GM23248 (cell line): ENCODE measurements around the gene NECAB3.

ENCODE experiments used
- EZH2 ChIP-seq: fragments of 200-600 bp; sonication (generic); IDR thresholded peaks from 2 replicates; pipeline ENCODE4 v1.6.1; 2018; ENCODE audit warnings: antibody characterized with exemption, mild to moderate bottlenecking; ENCODE audit not compliant: insufficient read depth, poor library complexity, severe bottlenecking
- EZH2phosphoT487 ChIP-seq: fragments of 200-600 bp; sonication (generic); IDR thresholded peaks from 2 replicates; pipeline ENCODE4 v1.6.1; 2018; ENCODE audit warnings: antibody characterized with exemption, moderate library complexity, mild to moderate bottlenecking, low read depth; ENCODE audit not compliant: insufficient read depth

DNA sequence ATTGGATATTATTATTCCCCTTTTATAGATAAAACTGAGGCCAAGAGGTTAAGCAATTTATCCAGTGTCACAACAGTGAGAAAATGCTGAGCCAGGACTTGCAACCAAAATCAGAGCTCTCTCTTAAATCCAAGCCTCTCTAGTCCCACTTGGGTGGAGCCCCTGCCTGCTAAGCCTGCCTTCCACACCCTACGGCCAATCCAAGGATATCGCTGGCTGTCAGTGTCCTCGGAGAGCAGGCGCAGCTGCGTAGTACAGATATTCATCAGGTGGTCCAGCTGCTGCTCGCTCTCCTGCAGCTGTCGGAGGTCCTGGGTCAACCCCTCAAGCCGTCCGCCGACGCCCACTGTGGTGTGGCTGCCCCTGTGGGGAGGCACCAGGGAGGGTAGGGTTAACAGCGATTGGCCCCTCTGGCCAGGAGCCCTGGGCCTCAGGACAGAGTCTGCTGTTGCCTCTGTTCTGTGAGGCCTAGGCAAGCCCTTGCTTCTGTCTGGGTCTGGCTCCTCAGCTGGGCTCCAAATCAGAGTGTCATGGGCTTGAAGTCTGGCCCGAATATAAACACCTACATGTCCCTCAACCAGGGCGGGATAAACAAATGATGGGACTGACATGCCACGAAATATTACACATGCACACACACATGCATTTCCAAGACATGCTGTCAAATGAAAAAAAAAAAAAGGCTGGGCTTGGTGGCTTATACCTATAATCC, 3.9 kb upstream of the NECAB3 start:
- TF ChIP-seq EZH2 (no peak), EZH2phosphoT487 (no peak)
